GM21528 (cell line): Measurements from ENCODE around the gene GTF3C5.
"Not testable (repeated sequence)": the region's sequence is repeated elsewhere in the genome, so short reads cannot be mapped to it uniquely, and the experiment has no call there.

ENCODE experiments used
- ATAC-seq: cut with Tn5 transposase; IDR thresholded peaks from one replicate; pipeline ENCODE4 v1.9.1; 2021; ENCODE audit warnings: mild to moderate bottlenecking, moderate library complexity; ENCODE audit not compliant: unreplicated experiment, low FRiP score

The GTF3C5 gene

DNA sequence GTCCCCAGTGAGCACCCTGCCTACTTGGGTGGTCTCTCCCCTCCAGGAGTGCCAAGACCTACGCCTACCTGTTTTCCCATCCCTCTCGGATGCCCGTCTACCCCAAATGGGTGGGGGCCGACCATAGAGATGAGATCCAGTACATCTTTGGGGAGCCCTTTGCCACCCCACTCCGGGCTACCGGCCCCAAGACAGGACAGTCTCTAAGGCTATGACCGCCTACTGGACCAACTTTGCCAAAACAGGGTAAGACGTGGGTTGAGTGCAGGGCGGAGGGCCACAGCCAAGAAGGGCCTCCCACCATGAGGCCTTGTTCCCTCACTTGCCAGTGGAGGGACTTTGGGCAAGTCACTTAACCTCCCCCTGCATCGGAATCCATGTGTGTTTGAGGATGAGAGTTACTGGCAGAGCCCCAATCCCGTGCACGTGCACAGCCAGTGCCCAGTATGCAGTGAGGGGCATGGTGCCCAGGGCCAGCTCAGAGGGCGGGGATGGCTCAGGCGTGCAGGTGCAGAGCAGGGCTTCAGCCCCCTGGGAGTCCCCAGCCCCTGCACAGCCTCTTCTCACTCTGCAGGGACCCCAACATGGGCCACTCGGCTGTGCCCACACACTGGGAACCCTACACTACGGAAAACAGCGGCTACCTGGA lies 55.5 kb downstream of the GTF3C5 start:
- ATAC-seq, result not testable (repeated sequence)

GRCh38 chr9:133086894-133087293 lies 56.1 kb downstream of the GTF3C5 start:
- ATAC-seq, result no peak

GRCh38 chr9:133087429-133088145 lies 56.8 kb downstream of the GTF3C5 start:
- no peak for ATAC-seq

DNA sequence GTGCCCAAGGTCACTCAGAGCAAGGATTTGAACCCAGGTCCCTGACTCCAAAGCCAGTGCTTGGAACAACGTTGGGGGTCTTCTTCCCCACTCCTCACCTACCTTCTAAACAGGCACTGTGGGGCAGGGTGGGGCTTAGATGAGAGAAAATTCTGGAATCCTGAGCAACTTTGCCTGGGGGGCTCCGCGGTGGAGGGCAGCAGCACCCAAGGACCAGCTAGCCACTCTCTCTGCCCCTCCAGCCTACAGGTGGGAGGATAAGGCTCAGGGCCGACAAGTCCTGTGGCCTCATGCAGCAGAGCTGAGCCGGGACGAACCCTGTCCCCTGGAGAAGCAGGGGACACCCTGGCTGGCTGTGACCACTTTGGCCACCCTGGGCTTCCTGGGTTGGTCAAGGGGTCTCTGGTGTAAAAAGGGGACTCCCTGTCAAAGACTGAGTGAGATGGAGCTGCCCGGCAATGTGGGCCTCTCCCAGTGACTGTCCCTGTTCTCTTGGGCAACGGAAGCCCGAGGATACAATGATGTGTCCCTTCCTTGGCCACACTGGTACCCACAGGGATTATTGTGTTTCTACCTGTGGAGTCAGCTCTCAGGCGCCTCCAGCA lies 57.5 kb downstream of the GTF3C5 start:
- no peak for ATAC-seq

GRCh38 chr9:133088756-133089155 lies 58.0 kb downstream of the GTF3C5 start:
- ATAC-seq, result no peak

DNA sequence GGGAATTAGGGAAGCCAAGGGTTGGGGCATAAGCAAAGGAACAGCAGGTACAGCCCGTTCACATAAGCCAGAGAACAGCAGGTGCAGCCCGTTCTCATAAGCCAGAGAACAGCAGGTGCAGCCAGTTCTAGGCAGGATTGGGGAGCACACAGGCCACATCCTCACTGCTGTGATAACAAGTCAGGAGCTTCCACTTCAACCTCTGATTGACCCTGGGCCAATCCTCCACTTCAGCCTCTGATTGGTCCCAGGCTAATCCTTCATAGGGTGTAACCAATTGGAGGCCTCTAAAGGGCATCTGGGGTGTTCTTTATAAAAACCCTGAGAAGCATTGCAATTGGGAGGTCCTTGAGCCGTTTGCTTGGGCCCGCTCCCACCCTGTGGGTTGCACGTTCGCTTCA lies 58.5 kb downstream of the GTF3C5 start:
- no peak for ATAC-seq

- ATAC-seq, result no peak
These were observed 59.4 kb downstream of the GTF3C5 start for GRCh38 chr9:133090187-133090586.

DNA sequence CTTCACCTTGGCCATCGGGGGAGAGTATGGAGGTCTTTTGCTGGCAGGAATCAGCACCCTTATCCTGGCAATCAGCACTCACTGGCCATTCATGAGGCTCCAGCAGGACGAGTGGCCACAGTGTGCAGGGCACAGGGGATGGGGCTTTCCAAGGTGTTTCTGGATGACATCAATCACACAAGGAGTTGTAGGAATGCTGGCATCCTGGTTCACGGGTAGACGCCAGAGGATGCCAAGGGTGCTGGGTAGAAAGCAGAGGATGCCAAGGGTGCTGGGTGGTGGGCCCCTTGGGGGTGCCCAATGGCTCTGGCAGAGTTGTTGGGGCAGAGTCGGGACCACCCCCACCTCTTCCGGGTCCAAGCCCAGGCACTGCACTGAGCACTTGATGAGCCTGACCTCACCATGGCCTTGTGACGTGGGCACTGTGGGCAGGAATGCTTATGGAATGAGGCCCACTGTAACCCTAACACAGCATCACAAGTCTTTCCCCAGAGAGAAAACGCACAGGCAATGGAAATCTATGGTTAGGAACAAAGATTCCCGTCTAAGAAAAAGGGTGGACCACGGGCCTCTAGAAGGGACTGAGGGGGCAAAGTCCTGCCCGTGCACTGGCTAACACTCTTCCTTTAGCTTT lies 60.1 kb downstream of the GTF3C5 start:
- no peak for ATAC-seq

DNA sequence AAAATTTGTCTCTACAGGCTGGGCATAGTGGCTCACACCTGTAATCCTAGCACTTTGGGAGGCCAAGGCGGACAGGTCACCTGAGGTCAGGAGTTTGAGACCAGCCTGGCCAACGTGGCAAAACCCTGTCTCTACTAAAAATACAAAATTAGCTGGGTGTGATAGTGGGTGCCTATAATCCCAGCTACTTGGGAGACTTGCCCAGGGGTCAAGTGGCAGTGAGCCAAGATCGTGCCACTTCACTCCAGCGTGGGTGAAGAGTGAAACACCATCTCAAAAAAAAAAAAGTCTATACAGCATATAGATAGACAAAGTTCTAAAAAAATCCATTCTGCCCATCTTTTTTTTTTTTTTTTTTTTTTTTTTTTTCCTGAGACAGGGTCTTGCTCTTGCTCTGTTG lies 63.6 kb downstream of the GTF3C5 start:
- not testable (repeated sequence) for ATAC-seq

GRCh38 chr9:133094842-133095393 lies 64.1 kb downstream of the GTF3C5 start:
- ATAC-seq, result no peak

DNA sequence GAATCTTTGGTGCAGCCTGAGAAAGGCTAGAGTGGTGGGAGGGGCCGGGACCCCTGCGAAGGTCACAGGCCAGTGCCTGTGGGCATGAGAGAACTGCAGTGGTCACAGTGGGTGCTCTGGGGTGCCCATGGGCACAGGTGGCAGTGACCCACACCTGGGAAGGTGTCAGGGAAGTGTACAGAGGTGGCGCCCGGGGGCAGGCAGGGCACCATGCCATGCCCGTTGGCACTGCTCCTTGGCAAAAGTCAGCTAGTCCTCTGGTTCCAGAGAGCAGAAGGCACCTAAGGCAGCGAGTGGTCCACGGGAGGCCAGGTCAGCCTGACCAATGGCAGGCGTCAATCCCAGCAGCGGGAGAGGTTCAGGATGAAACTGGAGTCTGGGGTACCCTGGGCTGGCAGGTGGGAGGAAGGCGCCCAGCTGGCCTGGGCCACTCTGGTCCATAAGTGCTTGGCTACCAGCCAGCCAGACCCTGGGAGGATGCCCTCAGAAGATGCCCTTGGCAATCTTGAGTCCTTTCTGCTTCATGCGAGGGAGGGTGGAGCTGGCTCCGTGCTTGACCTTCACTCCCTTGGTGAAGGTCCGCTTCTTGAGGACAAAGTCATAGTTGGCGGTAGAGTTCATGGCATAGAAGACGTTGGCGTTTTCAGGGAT lies 67.4 kb downstream of the GTF3C5 start:
- no peak for ATAC-seq

DNA sequence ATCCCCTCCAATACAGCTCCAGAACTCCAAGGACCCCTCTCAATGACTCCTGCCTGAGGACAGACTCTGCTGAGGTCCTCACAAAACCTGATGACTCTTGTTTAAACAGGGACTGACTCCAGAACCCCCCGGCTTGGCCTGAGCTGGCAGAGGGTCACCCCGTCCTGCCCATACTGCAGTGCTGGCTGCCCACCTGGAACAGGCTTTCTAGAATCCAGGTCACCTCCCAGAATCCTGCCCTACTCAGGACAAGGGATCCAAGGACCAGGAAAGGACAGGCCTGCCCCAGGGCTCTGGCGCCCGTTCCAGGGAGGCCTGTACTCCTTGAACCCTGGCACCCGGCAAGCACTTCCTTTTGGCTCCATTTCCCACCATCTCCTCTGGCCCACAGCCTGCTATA lies 68.1 kb downstream of the GTF3C5 start:
- ATAC-seq, result no peak

- no peak for ATAC-seq
These were observed 69.1 kb downstream of the GTF3C5 start for GRCh38 chr9:133099726-133100505.

DNA sequence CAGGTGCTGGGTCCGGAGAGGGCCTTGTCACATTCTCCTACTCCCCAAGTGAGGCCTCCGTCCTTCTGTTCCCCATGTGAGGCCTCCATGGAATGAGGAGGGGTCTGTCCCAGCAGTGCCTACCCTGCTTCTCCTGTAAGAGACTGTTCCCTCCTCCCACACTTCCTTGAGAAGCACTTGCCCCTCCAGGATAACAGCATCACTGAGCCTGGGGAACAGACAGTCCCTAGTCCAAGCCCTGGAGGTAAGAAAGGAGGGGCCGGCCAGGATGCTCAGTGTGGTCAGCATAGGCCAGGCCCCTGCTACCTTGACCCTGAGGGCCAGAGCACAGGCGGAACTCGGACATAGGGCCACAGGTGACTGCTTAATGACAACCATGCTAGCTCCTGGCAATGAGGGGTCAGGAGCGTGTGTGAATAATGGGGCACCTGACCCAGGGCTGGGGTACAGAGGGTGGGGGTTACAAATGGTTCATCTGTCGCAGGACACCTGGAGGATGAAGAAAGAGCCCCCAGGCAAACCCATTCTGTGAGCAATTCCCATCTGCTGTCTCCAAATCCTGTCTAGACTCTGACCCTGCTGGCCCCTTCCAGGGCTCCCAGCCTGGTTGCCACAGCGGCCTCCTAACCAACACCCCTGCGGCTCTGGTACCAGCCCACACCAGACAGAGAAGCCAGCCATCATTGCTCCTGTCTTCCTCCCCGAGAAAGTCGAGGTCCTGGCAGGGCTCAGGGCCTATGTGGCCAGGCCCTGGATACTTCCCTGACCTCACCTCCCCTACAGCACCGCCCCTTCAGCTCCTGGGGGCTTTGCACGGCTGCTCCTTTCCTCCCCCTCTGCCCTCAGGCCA lies 69.9 kb downstream of the GTF3C5 start:
- ATAC-seq, result no peak

GRCh38 chr9:133101356-133102189 lies 70.8 kb downstream of the GTF3C5 start:
- ATAC-seq, result no peak

DNA sequence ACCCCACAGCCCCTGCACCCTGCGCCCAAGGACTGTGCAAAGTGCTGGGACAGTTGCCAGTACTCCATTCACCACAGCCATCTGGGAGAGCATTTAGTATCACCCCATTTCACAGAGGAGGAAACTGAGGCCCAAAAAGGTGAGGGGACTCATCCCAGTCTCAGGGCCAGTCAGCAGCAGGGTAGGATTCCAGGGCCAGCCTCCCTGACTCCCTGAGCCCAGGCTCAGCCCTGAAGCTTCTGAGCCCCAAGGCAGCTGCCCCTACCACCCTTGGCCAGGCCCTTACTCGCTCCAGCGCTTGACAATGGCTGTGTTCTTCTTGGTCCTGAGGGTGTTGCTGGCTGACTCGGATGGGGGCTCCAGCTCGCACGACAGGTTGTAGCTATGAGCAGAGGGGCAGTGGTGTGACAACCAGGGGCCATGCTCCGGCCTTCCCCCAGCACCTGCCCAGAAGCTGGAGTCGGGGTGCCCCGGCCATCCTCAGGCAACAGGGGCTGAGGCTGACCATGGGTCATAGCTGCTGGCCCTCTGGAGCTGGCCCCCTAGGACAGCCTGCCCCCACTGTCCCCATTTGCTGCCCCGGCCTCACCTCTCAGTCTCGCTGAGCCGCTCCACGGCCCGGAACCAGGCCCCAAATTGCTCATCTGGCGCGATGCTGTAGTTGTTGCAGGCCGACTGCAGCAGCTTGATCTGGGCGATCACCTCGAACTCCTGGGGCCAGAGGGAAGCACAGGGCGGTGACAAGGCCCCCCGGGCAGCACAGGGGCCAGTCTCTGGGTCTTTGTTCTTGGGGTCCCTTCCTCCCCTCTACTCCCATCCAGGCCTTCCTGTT lies 71.6 kb downstream of the GTF3C5 start:
- ATAC-seq, result no peak
